ENCODE data around the gene GOLGA8K. TPM values are rescaled to one million over a fixed set of nuclear protein-coding genes. Genes with fewer than 3 reads are reported as not detected.
"Not testable (repeated sequence)": the region's sequence is repeated elsewhere in the genome, so short reads cannot be mapped to it uniquely, and the experiment has no call there.

The GOLGA8K gene
- total and polyA plus RNA-seq, 2 donors (not counting 1 experiment from before 2014, with no cell fraction given), result 0.13 to 0.59 TPM

DNA sequence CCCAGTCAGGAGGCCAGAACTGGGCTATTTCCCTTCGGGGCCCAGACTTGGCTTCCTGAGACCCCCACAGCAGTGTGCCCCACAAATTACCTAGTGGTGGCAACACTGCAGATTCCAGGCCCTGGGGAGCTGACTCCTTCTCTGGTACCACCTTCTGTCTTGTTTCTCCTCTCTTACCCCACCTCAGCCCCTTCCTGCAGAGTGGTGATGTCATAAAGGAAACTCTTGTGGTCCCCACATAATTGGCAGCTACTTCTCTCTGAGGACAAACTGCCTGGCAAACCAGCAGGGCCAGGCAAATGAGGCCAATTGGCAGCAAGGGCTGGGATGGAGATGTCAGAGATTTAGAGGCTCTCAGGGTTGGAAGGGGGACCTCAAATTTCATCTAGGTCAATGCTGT is 44.6 kb downstream of the GOLGA8K start:
- H3K4me3 ChIP-seq (ENCODE audit: control extremely low read depth in 1 of 5, extremely low read depth in 1 of 5, insufficient read depth in 1 of 5, low read depth in 2 of 5, low read length in 4 of 5); CTCF ChIA-PET; H3K27me3 Mint-ChIP-seq; H3K27ac ChIP-seq (ENCODE audit: low read length in 2 of 2); intact Hi-C loops (cut with micrococcal nuclease); H3K27me3 ChIP-seq (replicated peaks in 1 of 4; ENCODE audit: control extremely low read depth in 1 of 4, control insufficient read depth in 3 of 4, insufficient read depth in 4 of 4, low read length in 3 of 4); H3K9me3 Mint-ChIP-seq (ENCODE audit: insufficient read depth); DNase-seq; POLR2A ChIA-PET; H3K79me2 ChIP-seq (ENCODE audit: control insufficient read depth, insufficient read depth, low read length); H3K4me3 Mint-ChIP-seq; H3K4me2 ChIP-seq (replicated peaks; ENCODE audit: low read depth, low read length, poor library complexity, severe bottlenecking); H2AFZ ChIP-seq (ENCODE audit: insufficient read depth, low read depth, low read length, poor library complexity, severe bottlenecking); ATAC-seq (ENCODE audit: low read depth); H3K27ac Mint-ChIP-seq; H3K4me1 Mint-ChIP-seq; H3K9ac ChIP-seq (ENCODE audit: low read length); H4K20me1 ChIP-seq (ENCODE audit: control insufficient read depth, insufficient read depth, low read length, poor library complexity, severe bottlenecking); H3K9me3 ChIP-seq (ENCODE audit: control extremely low read depth in 1 of 3, control insufficient read depth in 2 of 3, insufficient read depth in 1 of 3, low read length in 2 of 3); H3K36me3 ChIP-seq (replicated peaks in 1 of 2; ENCODE audit: control extremely low read depth in 1 of 2, control insufficient read depth in 1 of 2, extremely low read depth in 1 of 2, insufficient read depth in 2 of 2, low read length in 1 of 2); H3K4me1 ChIP-seq (ENCODE audit: control insufficient read depth in 2 of 2, insufficient read depth in 2 of 2, low read length in 2 of 2): not testable (repeated sequence)
- WGBS (ENCODE audit: insufficient coverage), result no CpG with 5 or more reads among the region's 1 CpG

DNA sequence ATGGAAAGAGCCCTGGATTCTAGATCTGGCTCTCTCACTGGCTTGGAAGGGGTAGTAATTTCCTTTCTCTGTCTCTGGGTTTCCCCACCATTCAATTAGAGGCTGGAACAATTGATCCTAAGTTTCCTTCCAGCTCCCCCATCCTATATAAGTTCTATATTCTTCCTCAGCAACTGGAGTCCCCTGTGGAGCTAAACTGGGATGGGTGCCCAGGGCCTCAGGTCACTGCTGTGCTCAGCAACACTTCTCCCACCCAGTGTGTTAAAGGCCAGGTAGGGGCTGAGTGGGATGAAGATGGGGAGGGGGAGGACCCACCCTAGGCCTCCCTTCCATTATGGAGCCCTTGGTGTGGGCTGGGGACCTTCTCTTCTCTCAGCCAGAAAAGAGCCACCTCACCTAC is 46.2 kb downstream of the GOLGA8K start:
- H3K9ac ChIP-seq (ENCODE audit: low read length); CTCF ChIA-PET: not testable (repeated sequence)

DNA sequence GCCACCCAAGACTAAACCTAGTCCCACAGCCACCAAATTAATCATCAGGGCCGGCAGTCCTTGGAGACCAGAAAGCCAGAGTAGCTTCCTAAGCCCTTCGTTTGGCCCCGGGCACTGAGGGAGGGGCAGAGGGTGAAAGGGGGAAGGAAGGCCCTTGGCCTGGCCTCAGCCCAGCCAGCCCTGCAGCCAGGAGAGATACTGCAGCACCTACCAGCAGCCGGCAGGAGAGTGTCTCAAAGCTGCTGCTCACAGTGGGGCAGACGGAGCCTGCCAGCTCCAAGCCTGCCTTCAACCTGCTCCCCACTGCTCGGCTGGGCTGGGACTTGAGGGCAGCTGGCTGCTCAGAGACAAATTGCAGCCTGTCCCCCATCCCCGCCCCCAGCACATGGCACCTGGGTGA is 50.3 kb downstream of the GOLGA8K start:
- no CpG with 5 or more reads among the region's 7 CpGs for WGBS (ENCODE audit: insufficient coverage)
- POLR2A ChIA-PET; H3K27me3 Mint-ChIP-seq; H3K79me2 ChIP-seq (ENCODE audit: control insufficient read depth, insufficient read depth, low read length); H3K4me3 Mint-ChIP-seq; H3K4me1 Mint-ChIP-seq; DNase-seq; CTCF ChIA-PET; H3K4me3 ChIP-seq (ENCODE audit: control extremely low read depth in 1 of 5, extremely low read depth in 1 of 5, insufficient read depth in 1 of 5, low read depth in 2 of 5, low read length in 4 of 5); H3K9ac ChIP-seq (ENCODE audit: low read length); H3K9me3 ChIP-seq (ENCODE audit: control extremely low read depth in 1 of 3, control insufficient read depth in 2 of 3, insufficient read depth in 1 of 3, low read length in 2 of 3); H3K4me1 ChIP-seq (ENCODE audit: control insufficient read depth in 2 of 2, insufficient read depth in 2 of 2, low read length in 2 of 2); H3K27ac ChIP-seq (ENCODE audit: low read length in 2 of 2); H4K20me1 ChIP-seq (ENCODE audit: control insufficient read depth, insufficient read depth, low read length, poor library complexity, severe bottlenecking); ATAC-seq (ENCODE audit: low read depth); intact Hi-C loops (cut with micrococcal nuclease); H3K36me3 ChIP-seq (replicated peaks in 1 of 2; ENCODE audit: control extremely low read depth in 1 of 2, control insufficient read depth in 1 of 2, extremely low read depth in 1 of 2, insufficient read depth in 2 of 2, low read length in 1 of 2); H3K9me3 Mint-ChIP-seq (ENCODE audit: insufficient read depth); H3K4me2 ChIP-seq (replicated peaks; ENCODE audit: low read depth, low read length, poor library complexity, severe bottlenecking); H3K27ac Mint-ChIP-seq; H3K27me3 ChIP-seq (replicated peaks in 1 of 4; ENCODE audit: control extremely low read depth in 1 of 4, control insufficient read depth in 3 of 4, insufficient read depth in 4 of 4, low read length in 3 of 4); H2AFZ ChIP-seq (ENCODE audit: insufficient read depth, low read depth, low read length, poor library complexity, severe bottlenecking): not testable (repeated sequence)

More for the DNA sequence above, 46.2 kb downstream of the GOLGA8K start:
- H3K4me1 Mint-ChIP-seq; H3K4me3 ChIP-seq (ENCODE audit: control extremely low read depth in 1 of 5, extremely low read depth in 1 of 5, insufficient read depth in 1 of 5, low read depth in 2 of 5, low read length in 4 of 5); ATAC-seq (ENCODE audit: low read depth); H3K4me2 ChIP-seq (replicated peaks; ENCODE audit: low read depth, low read length, poor library complexity, severe bottlenecking); H3K27ac Mint-ChIP-seq; H3K27ac ChIP-seq (ENCODE audit: low read length in 2 of 2); intact Hi-C loops (cut with micrococcal nuclease); H2AFZ ChIP-seq (ENCODE audit: insufficient read depth, low read depth, low read length, poor library complexity, severe bottlenecking); DNase-seq; H4K20me1 ChIP-seq (ENCODE audit: control insufficient read depth, insufficient read depth, low read length, poor library complexity, severe bottlenecking); POLR2A ChIA-PET; H3K27me3 ChIP-seq (replicated peaks in 1 of 4; ENCODE audit: control extremely low read depth in 1 of 4, control insufficient read depth in 3 of 4, insufficient read depth in 4 of 4, low read length in 3 of 4); H3K79me2 ChIP-seq (ENCODE audit: control insufficient read depth, insufficient read depth, low read length); H3K27me3 Mint-ChIP-seq; H3K4me1 ChIP-seq (ENCODE audit: control insufficient read depth in 2 of 2, insufficient read depth in 2 of 2, low read length in 2 of 2); H3K4me3 Mint-ChIP-seq; H3K36me3 ChIP-seq (replicated peaks in 1 of 2; ENCODE audit: control extremely low read depth in 1 of 2, control insufficient read depth in 1 of 2, extremely low read depth in 1 of 2, insufficient read depth in 2 of 2, low read length in 1 of 2); H3K9me3 Mint-ChIP-seq (ENCODE audit: insufficient read depth); H3K9me3 ChIP-seq (ENCODE audit: control extremely low read depth in 1 of 3, control insufficient read depth in 2 of 3, insufficient read depth in 1 of 3, low read length in 2 of 3): not testable (repeated sequence)

DNA sequence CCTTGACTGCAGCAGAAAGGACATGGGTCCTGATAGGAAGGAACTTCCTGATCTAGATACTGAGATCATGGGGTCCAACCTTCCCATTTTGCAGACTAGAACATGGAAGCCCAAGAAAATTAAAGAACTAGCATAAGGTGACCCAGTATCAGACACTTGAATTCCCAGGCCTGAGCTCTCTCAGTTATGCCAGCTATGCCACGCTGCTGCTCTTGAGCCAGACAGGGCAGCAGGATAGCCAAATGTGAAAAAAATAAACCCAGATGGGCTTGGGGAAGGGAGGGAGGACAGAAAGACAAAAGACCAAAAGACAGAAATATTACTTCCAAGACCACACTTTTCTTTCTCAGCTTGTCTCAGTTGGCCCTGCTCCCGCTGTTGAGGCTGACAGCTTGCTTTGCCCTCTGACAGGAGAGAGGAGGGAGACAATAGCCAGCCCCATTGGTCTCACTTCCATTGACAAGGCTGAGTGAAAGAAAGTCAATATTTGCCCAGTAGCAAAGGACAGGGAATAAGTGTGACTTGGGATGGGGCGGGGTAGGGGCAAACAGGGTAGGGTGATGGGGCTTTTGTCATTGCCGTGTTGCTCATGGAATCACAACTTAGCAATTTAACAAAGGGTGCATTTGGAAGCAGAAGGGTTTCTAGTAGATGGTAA is 52.4 kb downstream of the GOLGA8K start:
- POLR2A ChIA-PET; H2AFZ ChIP-seq (ENCODE audit: insufficient read depth, low read depth, low read length, poor library complexity, severe bottlenecking); H3K79me2 ChIP-seq (ENCODE audit: control insufficient read depth, insufficient read depth, low read length); H3K27ac Mint-ChIP-seq; H3K4me1 ChIP-seq (ENCODE audit: control insufficient read depth in 2 of 2, insufficient read depth in 2 of 2, low read length in 2 of 2); H3K9me3 ChIP-seq (ENCODE audit: control extremely low read depth in 1 of 3, control insufficient read depth in 2 of 3, insufficient read depth in 1 of 3, low read length in 2 of 3); H3K4me3 Mint-ChIP-seq; H3K27me3 ChIP-seq (replicated peaks in 1 of 4; ENCODE audit: control extremely low read depth in 1 of 4, control insufficient read depth in 3 of 4, insufficient read depth in 4 of 4, low read length in 3 of 4); H3K27ac ChIP-seq (ENCODE audit: low read length in 2 of 2); H3K4me1 Mint-ChIP-seq; DNase-seq; H4K20me1 ChIP-seq (ENCODE audit: control insufficient read depth, insufficient read depth, low read length, poor library complexity, severe bottlenecking); H3K9me3 Mint-ChIP-seq (ENCODE audit: insufficient read depth); H3K9ac ChIP-seq (ENCODE audit: low read length); H3K36me3 ChIP-seq (replicated peaks in 1 of 2; ENCODE audit: control extremely low read depth in 1 of 2, control insufficient read depth in 1 of 2, extremely low read depth in 1 of 2, insufficient read depth in 2 of 2, low read length in 1 of 2); intact Hi-C loops (cut with micrococcal nuclease); ATAC-seq (ENCODE audit: low read depth); CTCF ChIA-PET; H3K4me2 ChIP-seq (replicated peaks; ENCODE audit: low read depth, low read length, poor library complexity, severe bottlenecking); H3K27me3 Mint-ChIP-seq; H3K4me3 ChIP-seq (ENCODE audit: control extremely low read depth in 1 of 5, extremely low read depth in 1 of 5, insufficient read depth in 1 of 5, low read depth in 2 of 5, low read length in 4 of 5): not testable (repeated sequence)
- no CpG with 5 or more reads among the region's 4 CpGs for WGBS (ENCODE audit: insufficient coverage)
